KBM-7 (cell line): ENCODE measurements around the gene CEP164.

Experiments
- DNase-seq: peaks from one replicate; pipeline ENCODE4 v3.0.0-alpha.2; 2015
- in situ Hi-C: fragments of 300-500 bp; cut with MboI; formaldehyde crosslinking; loops from 2 replicates; pipeline ENCODE4 v1.14.3; 2020; ENCODE audit warnings: low sequenced_read_pairs, low pct_unique_long_range_greater_than_20kb, mixed read lengths

CEP164 gene

GRCh38 chr11:117327567-117328374 is at the start of gene CEP164:
TSS of gene CEP164 (plus strand) at chr11:117327854. CDS start at chr11:117338587, 10,733 bp downstream.
- in situ Hi-C loops = no loop called here
- peak; percentile 94 for DNase-seq

GRCh38 chr11:117278347-117278746 is 49.3 kb upstream of the CEP164 start:
- DNase-seq = no peak
- in situ Hi-C loops = no loop called here

- no peak for DNase-seq
- in situ Hi-C loops = no loop called here
Observed at GRCh38 chr11:117279711-117280376, 47.8 kb upstream of the CEP164 start.

DNA sequence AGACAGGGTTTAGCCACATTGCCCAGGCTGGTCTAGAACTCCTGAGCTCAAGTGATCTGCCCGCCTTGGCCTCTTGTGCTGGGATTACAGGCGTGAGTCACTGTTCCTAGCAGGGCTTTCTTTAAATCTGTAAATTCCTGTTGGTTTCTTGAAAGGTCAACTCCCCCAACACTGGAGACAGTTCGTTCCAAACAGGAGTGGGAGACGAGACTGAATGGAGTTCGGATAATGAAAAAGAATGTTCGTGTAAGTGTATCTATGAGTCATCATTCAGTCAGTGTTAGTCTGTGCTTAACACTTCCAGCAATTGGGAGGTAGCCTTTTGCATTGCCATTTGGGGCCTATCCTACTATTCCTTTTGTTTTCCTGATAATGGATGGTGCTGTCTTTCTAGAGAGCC is 46.5 kb upstream of the CEP164 start:
- in situ Hi-C loops = no loop called here
- no peak for DNase-seq

DNA sequence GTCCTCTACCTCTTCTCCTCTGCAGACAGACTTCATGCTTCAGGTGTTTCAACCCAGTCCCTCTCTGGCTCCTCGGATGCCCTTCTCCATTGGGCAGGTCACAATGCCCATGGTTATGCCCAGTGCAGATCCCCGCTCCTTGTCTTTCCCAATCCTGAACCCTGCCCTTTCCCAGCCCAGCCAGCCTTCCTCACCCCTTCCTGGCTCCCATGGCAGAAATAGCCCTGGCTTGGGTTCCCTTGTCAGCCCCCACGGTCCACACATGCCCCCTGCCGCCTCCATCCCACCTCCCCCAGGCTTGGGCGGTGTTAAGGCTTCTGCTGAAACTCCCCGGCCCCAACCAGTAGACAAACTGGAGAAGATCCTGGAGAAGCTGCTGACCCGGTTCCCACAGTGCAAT is 45.8 kb upstream of the CEP164 start:
- no peak for DNase-seq
- in situ Hi-C loops = no loop called here

GRCh38 chr11:117282956-117283355 is 44.7 kb upstream of the CEP164 start:
- in situ Hi-C loops = no loop called here
- no peak for DNase-seq

DNA sequence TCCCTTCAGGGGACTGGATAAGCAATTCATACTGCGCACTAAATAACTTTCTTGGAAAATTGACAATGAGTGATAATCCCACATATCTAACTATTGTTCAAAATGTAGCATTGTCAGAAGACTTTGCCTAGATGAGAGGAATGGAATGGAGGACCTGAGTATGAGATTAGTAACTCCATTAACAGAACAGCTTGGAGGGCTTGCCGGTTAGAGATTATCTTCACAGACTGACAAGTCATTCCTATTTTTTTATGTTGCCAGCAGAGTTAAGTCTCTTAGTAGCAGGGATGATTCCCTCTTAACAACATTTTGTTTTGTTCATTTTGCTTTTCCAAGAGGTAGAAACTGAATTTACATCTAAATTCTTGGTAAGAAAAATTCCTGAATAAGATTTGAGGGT is 43.6 kb upstream of the CEP164 start:
- in situ Hi-C loops = no loop called here

GRCh38 chr11:117286588-117286987 is 41.1 kb upstream of the CEP164 start:
- DNase-seq = no peak
- in situ Hi-C loops = no loop called here

More for the DNA sequence above, 43.6 kb upstream of the CEP164 start:
- DNase-seq = no peak

GRCh38 chr11:117287668-117288067 is 40.0 kb upstream of the CEP164 start:
- in situ Hi-C loops = no loop called here
- no peak for DNase-seq

DNA sequence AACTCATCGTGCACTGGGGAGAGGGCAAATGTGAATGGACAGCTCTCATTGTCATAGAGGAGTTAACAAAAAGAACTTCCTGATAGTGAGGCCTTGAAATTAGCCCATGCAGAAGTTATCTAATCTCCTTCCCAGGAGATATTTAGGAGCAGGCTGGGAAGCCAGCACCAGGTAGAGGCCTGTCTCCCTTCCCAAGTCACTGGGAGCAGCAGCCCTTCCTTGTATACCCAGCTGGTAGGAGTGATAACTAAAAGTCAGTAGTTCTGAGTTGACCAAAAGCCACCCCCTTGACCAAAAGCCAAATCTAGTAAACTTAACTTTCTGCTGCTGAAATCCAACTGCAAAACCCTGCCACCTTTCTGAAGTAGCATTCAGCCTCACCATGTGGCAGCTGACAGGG is 37.9 kb upstream of the CEP164 start:
- no peak for DNase-seq
- in situ Hi-C loops = no loop called here

DNA sequence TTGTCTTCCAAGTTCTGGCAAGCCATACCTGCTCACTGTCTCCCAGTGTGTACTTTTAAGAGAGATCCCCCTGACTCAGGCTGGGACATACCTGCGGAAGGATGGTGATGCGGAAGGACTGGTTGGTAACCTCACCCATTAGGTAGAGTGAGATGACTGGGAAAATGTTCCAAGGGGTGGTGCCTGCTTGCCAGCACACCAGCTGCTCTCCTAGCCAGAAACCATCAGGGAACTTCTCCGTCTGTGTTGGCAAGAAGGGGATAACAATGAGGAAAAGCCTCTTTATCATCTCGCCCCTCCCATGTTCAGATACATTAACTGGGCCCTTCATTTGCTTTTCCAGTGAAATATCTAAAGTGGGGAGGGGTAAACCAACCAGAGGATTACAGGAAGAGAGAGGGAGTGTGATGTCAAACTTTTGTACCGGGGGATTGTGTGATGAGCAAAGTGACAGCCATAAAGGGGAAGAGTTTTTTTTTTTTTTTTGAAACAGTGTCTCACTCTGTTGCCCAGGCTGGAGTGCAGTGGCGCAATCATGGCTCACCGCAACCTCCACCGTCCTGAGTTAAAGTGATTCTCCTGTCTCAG is 36.8 kb upstream of the CEP164 start, which contains the start of gene BACE1-AS:
Gene BACE1-AS, plus strand, starts transcription at position 538 of the 588 bp plus-strand sequence.
- DNase-seq = no peak
- in situ Hi-C loops = no loop called here

DNA sequence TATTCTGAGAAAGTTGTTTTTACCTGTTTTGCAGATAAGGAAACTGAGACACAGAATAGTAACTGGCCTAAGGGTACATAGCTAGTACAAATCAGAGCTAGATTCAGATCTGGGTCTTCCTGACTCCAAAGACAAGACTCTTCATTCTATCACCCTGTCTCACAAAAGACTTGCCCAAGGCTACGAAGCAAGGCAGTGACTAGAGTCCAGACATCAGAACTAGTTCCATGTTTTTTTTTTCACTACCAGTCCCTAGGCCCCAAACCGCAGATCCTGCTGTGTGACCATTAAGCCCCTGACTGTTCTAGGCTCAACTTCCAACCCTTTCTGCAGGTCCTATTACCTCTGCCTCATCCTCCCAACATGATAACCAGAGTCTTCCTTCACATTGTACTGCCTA is 35.0 kb upstream of the CEP164 start:
- in situ Hi-C loops = no loop called here
- DNase-seq = no peak

- no peak for DNase-seq
- in situ Hi-C loops = no loop called here
Observed at GRCh38 chr11:117295438-117296137, 32.1 kb upstream of the CEP164 start.

DNA sequence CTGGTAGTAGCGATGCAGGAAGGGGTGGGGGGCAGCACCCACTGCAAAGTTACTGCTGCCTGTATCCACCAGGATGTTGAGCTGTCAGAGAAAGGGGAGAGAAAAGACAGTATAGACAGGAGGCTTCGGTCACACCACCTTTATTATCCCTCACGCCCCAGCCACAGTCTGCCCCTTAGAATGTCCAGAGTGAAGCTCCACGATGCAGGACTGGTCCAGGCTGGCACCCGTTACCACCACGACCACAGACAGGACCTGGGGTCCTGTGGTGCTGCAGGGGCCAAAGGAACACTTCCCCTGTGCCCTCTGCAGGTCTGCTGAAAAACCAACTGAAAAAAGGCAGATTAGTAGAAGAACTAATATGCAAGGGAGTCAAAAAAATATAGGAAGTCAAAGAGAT is 30.8 kb upstream of the CEP164 start:
- no peak for DNase-seq
- in situ Hi-C loops = no loop called here

GRCh38 chr11:117298195-117298594 is 29.5 kb upstream of the CEP164 start:
- in situ Hi-C loops = no loop called here
- DNase-seq = no peak

GRCh38 chr11:117299351-117300282 is 28.0 kb upstream of the CEP164 start:
- no peak for DNase-seq
- in situ Hi-C loops = no loop called here

DNA sequence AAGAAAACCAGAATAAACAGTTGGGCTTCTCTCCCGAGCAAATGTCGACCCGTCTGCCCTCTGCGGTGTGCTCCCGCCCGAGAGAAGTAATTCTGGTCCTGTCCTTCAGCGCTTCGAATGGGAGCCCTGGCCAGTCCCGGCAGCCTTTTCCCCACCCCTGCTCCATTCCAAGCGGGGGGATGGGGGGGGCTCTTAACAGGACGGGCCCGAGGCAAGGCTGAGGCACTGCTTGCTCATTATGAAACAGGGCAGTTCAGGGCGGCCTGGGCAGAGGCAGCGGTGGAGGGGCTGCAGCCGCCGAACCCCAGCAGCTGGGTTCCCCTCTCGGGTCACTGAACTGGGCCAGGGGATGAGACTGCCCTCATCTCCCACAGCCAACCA is 27.4 kb upstream of the CEP164 start:
- no peak for DNase-seq
- in situ Hi-C loops = no loop called here

DNA sequence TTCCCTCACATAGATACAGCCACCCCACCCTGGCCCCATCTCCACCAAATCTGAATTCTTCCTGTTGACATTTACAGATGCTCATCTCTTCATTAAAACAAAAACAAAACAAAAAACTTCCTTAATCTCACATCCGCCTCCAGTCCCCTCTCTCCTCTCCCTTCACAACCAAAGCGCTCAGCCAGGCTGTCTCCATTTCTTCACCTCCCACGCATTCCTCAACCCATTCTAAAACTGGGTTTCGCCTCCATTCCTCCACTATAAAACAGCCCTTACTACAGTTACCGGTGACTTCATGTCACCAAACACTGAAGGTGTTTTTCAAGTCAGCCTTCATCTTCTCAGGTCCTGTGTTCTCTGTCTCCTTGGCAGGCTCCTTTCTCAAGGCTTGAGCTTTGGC is 26.9 kb upstream of the CEP164 start:
- DNase-seq = no peak
- in situ Hi-C loops = no loop called here

DNA sequence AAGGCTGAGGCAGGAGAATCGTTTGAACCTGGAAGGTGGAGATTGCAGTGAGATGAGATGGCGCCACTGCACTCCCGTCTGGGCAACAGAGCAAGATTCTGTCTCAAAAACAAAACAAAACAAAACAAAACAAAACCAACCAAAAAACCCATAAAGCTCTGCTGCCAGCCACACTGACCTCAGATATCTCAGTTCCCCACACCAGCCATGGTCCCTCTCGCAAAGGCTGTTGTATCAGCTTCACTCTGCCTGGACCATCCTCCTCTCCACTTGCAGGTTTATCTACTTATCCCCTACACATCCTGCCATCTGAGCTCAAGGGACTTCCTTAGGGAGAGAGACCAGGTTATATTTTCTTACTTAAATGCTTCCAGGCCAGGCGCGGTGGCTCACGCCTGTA is 25.4 kb upstream of the CEP164 start:
- in situ Hi-C loops = no loop called here
- DNase-seq = no peak
